Activated CD8-positive, alpha-beta memory T cell treated with anti-CD3 and anti-CD28 coated beads for 36 hours (primary cell): ENCODE measurements around the gene DNLZ. TPM values are rescaled to one million over a fixed set of nuclear protein-coding genes. Genes with fewer than 3 reads are reported as not detected.

ENCODE experiments used
- CTCF ChIA-PET: fragments of 350-600 bp; sonication (Branson Sonifier 250); formaldehyde crosslinking; loops from one replicate; lab custom pipeline; 2021; ENCODE audit warnings: antibody characterized with exemption; lab: Charles Lee
- POLR2A ChIA-PET: fragments of 350-600 bp; sonication (Branson Sonifier 250); formaldehyde crosslinking; loops from one replicate; lab custom pipeline; 2021; ENCODE audit warnings: antibody characterized with exemption; lab: Charles Lee
- total RNA-seq, 2 experiments: library from RNA; stranded (reverse); gene quantifications; one replicate each; pipeline ENCODE4 v1.2.3, GENCODE V29; 2021

Gene DNLZ
- total RNA-seq, 2 experiments from 2014 or later = 29.6 to 31.8 TPM

GRCh38 chr9:136380381-136380780, 16.8 kb upstream of the DNLZ start:
- ChIA-PET CTCF (no interaction called here), POLR2A (no interaction called here)

GRCh38 chr9:136379891-136380290, 16.3 kb upstream of the DNLZ start:
- CTCF ChIA-PET = no interaction called here
- POLR2A ChIA-PET = no interaction called here

DNA sequence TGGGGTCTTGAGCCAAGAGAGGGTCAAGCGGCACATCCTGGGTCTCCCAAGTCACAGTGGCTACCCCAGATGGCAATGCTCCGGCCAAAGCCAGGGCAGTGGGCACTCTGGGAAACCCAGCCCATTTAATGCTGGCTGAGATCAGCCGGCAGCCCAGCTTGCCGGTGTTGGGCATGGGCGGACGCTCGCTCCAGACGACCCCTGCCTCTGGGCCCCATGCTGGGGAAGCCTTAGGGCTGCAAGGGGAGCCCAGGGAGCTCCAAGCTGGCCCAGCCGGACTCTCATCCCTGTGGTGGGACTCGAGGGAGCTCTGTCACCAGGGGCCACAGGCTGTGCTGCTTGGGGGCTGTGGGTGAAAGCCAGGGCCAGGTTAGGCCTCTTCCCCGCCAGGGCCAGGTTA, 15.9 kb upstream of the DNLZ start:
- ChIA-PET POLR2A (no interaction called here), CTCF (no interaction called here)

- CTCF ChIA-PET = no interaction called here
- POLR2A ChIA-PET = no interaction called here
Measured at GRCh38 chr9:136379003-136379287, 15.4 kb upstream of the DNLZ start.

GRCh38 chr9:136378170-136379002, 14.8 kb upstream of the DNLZ start:
- POLR2A ChIA-PET = no interaction called here

DNA sequence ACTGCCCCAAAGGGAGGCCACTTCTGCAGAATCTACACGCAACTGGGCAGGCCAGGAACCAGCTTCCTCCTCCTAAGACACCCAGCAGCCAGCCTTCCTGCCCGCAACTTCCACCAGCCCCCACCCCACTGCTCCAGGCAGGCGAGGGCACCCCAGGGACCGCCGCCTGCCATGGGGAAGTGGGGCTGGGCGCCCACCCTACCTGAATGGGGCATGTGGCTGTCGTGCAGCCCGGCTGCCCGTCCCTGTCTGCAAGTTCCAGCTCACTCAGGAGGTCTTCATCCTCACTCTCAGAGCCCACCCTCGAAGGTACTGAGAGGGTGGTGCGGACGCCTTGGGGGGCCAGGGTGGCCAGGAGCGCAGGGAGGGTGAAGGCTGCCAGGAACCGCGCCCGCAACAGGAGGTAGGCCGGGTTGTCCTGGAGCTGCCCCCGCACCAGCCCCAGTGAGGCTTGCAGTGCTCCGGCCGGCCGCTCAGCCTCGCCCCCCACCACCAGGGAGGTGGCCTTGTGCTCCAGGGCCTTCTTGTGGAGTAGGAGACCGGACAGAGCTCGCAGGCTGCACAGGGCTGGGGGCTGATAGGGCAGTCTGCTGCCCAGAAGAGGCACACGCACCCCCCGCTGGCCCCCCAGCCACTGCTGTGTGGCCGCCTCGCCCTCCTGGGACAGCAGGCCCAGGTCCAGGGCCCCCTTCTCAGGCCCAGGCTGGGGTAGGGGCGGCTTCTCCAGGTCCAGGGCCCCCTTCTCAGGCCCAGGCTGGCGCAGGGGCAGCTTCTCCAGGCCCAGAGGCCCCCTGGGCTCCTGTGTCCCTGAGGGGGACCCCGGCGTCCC, 14.0 kb upstream of the DNLZ start:
- ChIA-PET POLR2A (interaction anchor here (0.6 kb wide), 1 partner anchor 103 kb away, joined by 4 read pairs; no protein-coding TSS in a partner anchor), CTCF (interaction anchor here (1.2 to 1.4 kb wide), 2 partner anchors 14 to 23 kb away, joined by 3 read pairs; partner anchors contain the start of gene DNLZ)

More at GRCh38 chr9:136378170-136379002, 14.8 kb upstream of the DNLZ start:
- CTCF ChIA-PET = interaction anchor here (1.4 kb wide), 1 partner anchor 22 kb away, joined by 3 read pairs; no protein-coding TSS in a partner anchor

DNA sequence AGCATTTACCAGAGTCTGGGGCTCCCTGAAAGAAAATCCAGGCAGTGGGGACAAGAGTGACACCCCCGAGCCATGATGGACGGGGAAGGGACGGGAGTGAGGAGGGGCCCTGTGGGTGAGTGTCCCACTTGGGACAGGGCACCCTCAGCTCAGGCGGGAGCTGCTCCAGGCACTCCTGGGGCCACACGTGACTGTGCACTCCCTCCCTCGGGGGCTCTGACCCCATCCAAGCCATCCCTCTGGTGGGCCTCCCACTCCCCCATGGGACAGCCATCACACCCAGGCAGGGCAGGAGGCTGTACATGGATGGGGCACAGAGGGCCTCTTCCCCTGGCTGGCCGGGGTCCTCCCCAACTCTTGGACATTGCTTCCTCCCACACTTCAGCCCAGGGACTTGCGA, 12.9 kb upstream of the DNLZ start:
- ChIA-PET POLR2A (no interaction called here), CTCF (interaction anchor here (1.2 kb wide), 1 partner anchor 13 kb away, joined by 3 read pairs; the partner anchor contains the start of gene DNLZ)

DNA sequence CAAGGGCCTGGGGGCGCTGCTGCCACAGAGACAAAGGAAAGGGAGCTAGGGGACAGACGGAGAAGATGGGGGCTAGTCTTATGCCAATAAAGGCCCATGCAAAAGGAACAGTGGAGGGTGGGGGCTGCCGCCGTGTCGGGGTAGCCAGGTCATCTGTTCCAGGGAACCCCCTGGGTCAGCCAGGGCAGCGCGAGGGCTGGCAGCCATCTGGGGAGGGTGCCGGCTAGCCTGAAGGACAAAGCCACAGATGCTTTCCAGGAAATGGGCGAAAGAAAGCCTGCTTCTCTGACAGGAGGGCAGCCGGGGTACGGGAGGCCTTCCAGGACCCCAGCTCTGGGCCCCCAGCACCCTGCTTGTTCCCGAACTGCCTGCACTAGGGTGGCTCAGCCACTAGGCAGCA, 11.6 kb upstream of the DNLZ start:
- CTCF ChIA-PET = interaction anchor here (0.6 to 0.9 kb wide), 2 partner anchors 11 to 33 kb away, joined by 3 read pairs; no protein-coding TSS in a partner anchor
- POLR2A ChIA-PET = interaction anchor here (0.9 kb wide), 1 partner anchor 9 kb away, joined by 4 read pairs; no protein-coding TSS in a partner anchor

- POLR2A ChIA-PET = no interaction called here
- CTCF ChIA-PET = no interaction called here
Measured at GRCh38 chr9:136374183-136374575, 10.6 kb upstream of the DNLZ start.

- ChIA-PET POLR2A (no interaction called here), CTCF (no interaction called here)
Measured at GRCh38 chr9:136373300-136374182, 10.0 kb upstream of the DNLZ start, which contains the start of gene CARD9. Gene CARD9 (minus strand): TSS chr9:136373669. CDS start chr9:136372078, 1,591 bp downstream.

DNA sequence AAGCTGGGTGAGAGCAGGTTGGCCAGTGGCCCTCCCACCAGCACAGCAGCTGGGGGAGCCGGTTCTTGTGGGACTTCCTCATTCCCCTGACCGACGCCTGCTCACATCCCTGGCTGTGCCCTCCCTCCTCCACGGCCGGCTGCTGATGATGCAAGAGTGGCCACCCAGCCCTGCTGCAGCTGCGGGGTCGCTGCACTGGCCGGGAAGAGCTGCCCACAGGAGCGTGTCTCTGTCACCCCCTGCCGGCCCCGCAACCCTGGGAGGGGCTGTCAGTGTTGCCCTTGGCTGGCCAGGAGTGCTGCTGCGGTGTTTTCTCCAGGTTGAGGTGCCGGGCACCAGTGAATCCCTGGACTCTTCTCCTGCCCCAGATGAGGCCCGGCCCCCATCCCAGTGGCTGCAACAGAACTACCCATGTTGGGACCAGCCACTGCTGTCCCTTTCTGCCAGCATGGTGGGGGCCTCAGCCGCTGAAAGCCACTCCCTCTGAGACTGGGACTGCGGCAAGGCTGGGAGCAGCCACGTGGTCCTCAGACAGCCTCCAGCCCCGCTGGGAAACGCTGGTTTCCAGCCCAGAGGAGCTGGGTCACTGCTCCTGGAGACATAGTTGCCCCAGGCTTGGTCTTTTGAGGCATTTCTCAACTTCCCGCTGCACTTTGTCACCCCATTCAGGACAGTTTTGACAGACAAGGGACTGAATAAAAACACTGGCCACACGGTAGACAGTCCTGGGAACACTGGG, 9.2 kb upstream of the DNLZ start:
- ChIA-PET CTCF (interaction anchor here (1.0 kb wide), 1 partner anchor 59 kb away, joined by 3 read pairs; no protein-coding TSS in a partner anchor), POLR2A (no interaction called here)

- POLR2A ChIA-PET = no interaction called here
- CTCF ChIA-PET = interaction anchor here (1.0 kb wide), 1 partner anchor 59 kb away, joined by 3 read pairs; no protein-coding TSS in a partner anchor
Measured at GRCh38 chr9:136372006-136372405, 8.5 kb upstream of the DNLZ start.

DNA sequence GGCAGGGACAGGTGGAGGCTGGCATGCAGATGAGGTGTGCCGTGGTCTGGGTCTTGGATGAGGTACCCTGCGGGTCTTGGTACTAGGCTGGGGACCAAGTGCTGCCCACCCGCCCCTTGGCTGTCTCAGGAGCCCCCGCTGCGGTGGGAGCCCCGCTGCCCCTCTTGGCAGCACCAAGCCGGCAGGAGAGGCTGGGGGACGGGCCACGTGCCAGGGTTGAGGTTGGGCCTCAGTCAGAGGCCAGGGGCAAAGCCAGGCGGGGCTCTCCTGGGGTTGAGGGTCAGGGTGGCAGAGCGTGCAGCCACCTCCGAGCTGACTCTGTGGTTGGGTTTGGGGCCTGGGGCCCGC, 8.0 kb upstream of the DNLZ start:
- POLR2A ChIA-PET = no interaction called here
- CTCF ChIA-PET = interaction anchor here (1.0 kb wide), 1 partner anchor 58 kb away, joined by 3 read pairs; no protein-coding TSS in a partner anchor

- ChIA-PET CTCF (no interaction called here), POLR2A (interaction anchor here (1.2 kb wide), 1 partner anchor 11 kb away, joined by 3 read pairs; no protein-coding TSS in a partner anchor)
Measured at GRCh38 chr9:136370687-136371532, 7.4 kb upstream of the DNLZ start.

DNA sequence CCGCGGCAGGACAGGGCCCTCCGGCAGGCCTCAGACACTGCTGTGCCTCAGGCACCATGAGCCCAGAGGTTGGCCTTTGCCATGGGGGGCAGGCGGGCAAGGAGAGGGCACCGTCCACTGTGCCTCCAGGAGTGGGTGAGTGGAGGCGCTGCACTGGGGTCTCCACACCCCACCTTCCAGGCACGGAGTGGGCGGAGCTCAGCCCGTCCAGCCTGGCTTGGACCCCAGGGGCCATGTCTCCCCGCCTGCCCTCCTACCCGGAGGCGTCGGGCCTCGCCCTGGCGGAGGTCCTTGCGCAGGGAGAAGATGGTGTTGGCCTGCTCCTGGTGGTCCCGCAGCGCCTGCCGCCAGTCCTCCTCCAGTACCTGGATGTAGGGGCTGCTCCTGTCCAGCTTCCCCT, 6.5 kb upstream of the DNLZ start:
- CTCF ChIA-PET = no interaction called here
- POLR2A ChIA-PET = interaction anchor here (1.2 kb wide), 1 partner anchor 12 kb away, joined by 3 read pairs; no protein-coding TSS in a partner anchor

DNA sequence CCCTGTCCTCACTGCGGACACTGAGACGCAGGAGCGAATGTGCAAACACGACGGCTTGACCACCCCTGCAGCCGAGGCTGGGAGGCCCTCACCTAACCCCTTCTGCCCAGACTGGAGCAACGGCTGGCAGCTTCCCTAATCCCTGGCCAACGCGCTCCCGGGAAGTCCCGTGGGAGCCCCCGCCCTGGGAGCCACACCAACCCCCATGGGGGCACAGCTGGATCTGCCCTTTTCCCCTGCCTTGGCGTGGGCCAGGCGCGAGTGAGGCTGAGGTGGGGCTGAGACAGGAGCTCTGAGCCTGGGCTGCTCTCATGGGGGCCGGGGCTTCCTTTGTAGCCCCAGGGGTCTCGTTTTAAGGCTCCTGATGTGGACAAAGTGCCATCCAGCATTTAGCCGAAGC, 4.6 kb upstream of the DNLZ start:
- ChIA-PET CTCF (no interaction called here), POLR2A (no interaction called here)
